ENCODE data around the gene ZNF25. TPM values are rescaled to one million over a fixed set of nuclear protein-coding genes. Genes with fewer than 3 reads are reported as not detected.

Gene ZNF25
- total and polyA plus RNA-seq, 2 experiments from 2014 or later: 2.6 to 5.7 TPM

- WGBS (ENCODE audit: low lambda C conversion rate, missing lambda C conversion rate): 100% methylated on average over 1 of the region's 1 CpG
- Histone ChIP-seq H3K4me1 (ENCODE audit: insufficient read depth) (peaks cover 6% of the 10 kb centered on the region), H3K4me3 (no peak overlapping the region), H3K9me3 (ENCODE audit: low read depth) (no peaks in the 10 kb centered on the region), H3K9me2 (replicated peaks; ENCODE audit: insufficient read depth) (no peaks in the 10 kb centered on the region), H3K27ac (no peak overlapping the region), H3K27me3 (no peaks in the 10 kb centered on the region), H4K20me1 (ENCODE audit: insufficient read depth, poor library complexity, severe bottlenecking) (no peaks in the 10 kb centered on the region), H3K36me3 (replicated peaks; ENCODE audit: insufficient read depth, low read depth) (no peaks in the 10 kb centered on the region), H2AFZ (no peak overlapping the region), H3K4me2 (no peak overlapping the region), H3K79me2 (peaks cover 2% of the 10 kb centered on the region)
- DNase-seq (ENCODE audit: low spot score): no peak
- no peak for TF ChIP-seq EZH2 (IDR thresholded peaks at IDR 0.05; ENCODE audit: borderline replicate concordance)
- TF ChIP-seq EZH2phosphoT487 (IDR thresholded peaks at IDR 0.05; ENCODE audit: low read depth, severe bottlenecking, unreplicated experiment): no peak
- no peak for TF ChIP-seq CTCF (IDR thresholded peaks at IDR 0.05; ENCODE audit: poor library complexity)
Observed at GRCh38 chr10:37972396-37972795, 4.1 kb downstream of the ZNF25 start.

- no peaks in the 10 kb centered on the region for H4K20me1 ChIP-seq (ENCODE audit: insufficient read depth, poor library complexity, severe bottlenecking)
- no peak overlapping the region for H2AFZ ChIP-seq
- no peaks in the 10 kb centered on the region for H3K4me1 ChIP-seq (ENCODE audit: insufficient read depth)
- H3K27me3 ChIP-seq: no peaks in the 10 kb centered on the region
- H3K36me3 ChIP-seq (replicated peaks; ENCODE audit: insufficient read depth, low read depth): no peaks in the 10 kb centered on the region
- H3K79me2 ChIP-seq: no peaks in the 10 kb centered on the region
- no peak overlapping the region for H3K27ac ChIP-seq
- H3K4me2 ChIP-seq: no peak overlapping the region
- H3K9me2 ChIP-seq (replicated peaks; ENCODE audit: insufficient read depth): no peaks in the 10 kb centered on the region
- TF ChIP-seq EZH2 (IDR thresholded peaks at IDR 0.05; ENCODE audit: borderline replicate concordance) (no peak), CTCF (IDR thresholded peaks at IDR 0.05; ENCODE audit: poor library complexity) (no peak), EZH2phosphoT487 (IDR thresholded peaks at IDR 0.05; ENCODE audit: low read depth, severe bottlenecking, unreplicated experiment) (no peak)
- DNase-seq (ENCODE audit: low spot score): no peak
- no peaks in the 10 kb centered on the region for H3K9me3 ChIP-seq (ENCODE audit: low read depth)
- H3K4me3 ChIP-seq: no peak overlapping the region
Observed at GRCh38 chr10:37965006-37965405, 11.4 kb downstream of the ZNF25 start.

- Histone ChIP-seq H3K9me3 (ENCODE audit: low read depth) (no peaks in the 10 kb centered on the region), H3K4me2 (no peak overlapping the region), H3K4me3 (no peak overlapping the region), H2AFZ (no peak overlapping the region), H3K9me2 (replicated peaks; ENCODE audit: insufficient read depth) (no peaks in the 10 kb centered on the region), H3K36me3 (replicated peaks; ENCODE audit: insufficient read depth, low read depth) (no peaks in the 10 kb centered on the region), H4K20me1 (ENCODE audit: insufficient read depth, poor library complexity, severe bottlenecking) (no peaks in the 10 kb centered on the region), H3K4me1 (ENCODE audit: insufficient read depth) (no peaks in the 10 kb centered on the region), H3K27me3 (no peaks in the 10 kb centered on the region), H3K27ac (no peak overlapping the region), H3K79me2 (no peaks in the 10 kb centered on the region)
- WGBS (ENCODE audit: low lambda C conversion rate, missing lambda C conversion rate): 89% methylated on average over 2 of the region's 2 CpGs
- TF ChIP-seq CTCF (IDR thresholded peaks at IDR 0.05; ENCODE audit: poor library complexity) (no peak), EZH2 (IDR thresholded peaks at IDR 0.05; ENCODE audit: borderline replicate concordance) (no peak), EZH2phosphoT487 (IDR thresholded peaks at IDR 0.05; ENCODE audit: low read depth, severe bottlenecking, unreplicated experiment) (no peak)
- DNase-seq (ENCODE audit: low spot score): no peak
Observed at GRCh38 chr10:37960591-37961137, 15.8 kb downstream of the ZNF25 start.

- no peak overlapping the region for H2AFZ ChIP-seq
- H3K4me2 ChIP-seq: no peak overlapping the region
- no peak overlapping the region for H3K27ac ChIP-seq
- no peaks in the 10 kb centered on the region for H3K9me3 ChIP-seq (ENCODE audit: low read depth)
- no peak overlapping the region for H3K4me3 ChIP-seq
- no peaks in the 10 kb centered on the region for H3K36me3 ChIP-seq (replicated peaks; ENCODE audit: insufficient read depth, low read depth)
- no peaks in the 10 kb centered on the region for H3K9me2 ChIP-seq (replicated peaks; ENCODE audit: insufficient read depth)
- H3K27me3 ChIP-seq: no peaks in the 10 kb centered on the region
- H4K20me1 ChIP-seq (ENCODE audit: insufficient read depth, poor library complexity, severe bottlenecking): no peaks in the 10 kb centered on the region
- no peak for DNase-seq (ENCODE audit: low spot score)
- H3K4me1 ChIP-seq (ENCODE audit: insufficient read depth): no peaks in the 10 kb centered on the region
- TF ChIP-seq EZH2 (IDR thresholded peaks at IDR 0.05; ENCODE audit: borderline replicate concordance) (no peak), EZH2phosphoT487 (IDR thresholded peaks at IDR 0.05; ENCODE audit: low read depth, severe bottlenecking, unreplicated experiment) (no peak), CTCF (IDR thresholded peaks at IDR 0.05; ENCODE audit: poor library complexity) (no peak)
- H3K79me2 ChIP-seq: no peaks in the 10 kb centered on the region
- WGBS (ENCODE audit: low lambda C conversion rate, missing lambda C conversion rate): 82% methylated on average over 2 of the region's 2 CpGs
Observed at GRCh38 chr10:37957841-37958240, 18.6 kb downstream of the ZNF25 start.

Measured in hepatocyte (in vitro differentiated cells).